GM19467 (cell line): ENCODE measurements around the gene GPR160.
"Not testable (repeated sequence)": the region's sequence is repeated elsewhere in the genome, so short reads cannot be mapped to it uniquely, and the experiment has no call there.

Source experiments
- ATAC-seq: cut with Tn5 transposase; IDR thresholded peaks from one replicate; pipeline ENCODE4 v1.9.1; 2021; ENCODE audit warnings: mild to moderate bottlenecking, moderate library complexity; ENCODE audit not compliant: unreplicated experiment

Gene GPR160

DNA sequence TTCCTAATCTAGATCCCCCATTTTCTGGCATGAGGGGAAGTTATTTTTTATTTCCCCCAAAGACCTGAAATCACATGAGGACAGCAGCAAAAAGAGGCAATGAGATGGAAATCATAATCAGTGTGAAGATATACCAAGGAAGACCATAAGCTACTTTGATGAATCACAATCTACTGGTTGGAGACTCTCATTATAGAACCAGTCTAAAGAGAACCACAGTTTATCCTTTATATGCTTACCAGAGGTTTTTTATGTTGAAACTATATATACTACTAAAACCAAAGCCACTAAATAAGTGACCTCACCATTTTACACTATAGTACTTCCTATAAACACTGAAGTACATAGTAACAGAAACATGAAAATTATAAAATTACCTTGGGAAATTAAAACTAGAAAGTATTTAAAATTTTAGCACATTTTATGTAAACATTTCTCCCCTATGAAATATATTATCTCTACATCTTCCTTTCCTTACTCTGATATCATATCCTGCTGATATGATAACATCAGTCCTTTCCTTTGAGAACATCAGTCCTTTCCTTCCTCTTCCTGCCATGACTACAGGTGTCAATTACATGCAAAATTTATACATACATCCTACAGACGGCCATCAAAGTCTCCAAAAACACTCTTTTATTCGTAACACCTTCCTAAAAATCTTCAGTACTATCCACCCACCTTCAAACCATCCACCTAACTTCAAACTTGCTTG lies 71.9 kb downstream of the GPR160 start:
- no peak for ATAC-seq

DNA sequence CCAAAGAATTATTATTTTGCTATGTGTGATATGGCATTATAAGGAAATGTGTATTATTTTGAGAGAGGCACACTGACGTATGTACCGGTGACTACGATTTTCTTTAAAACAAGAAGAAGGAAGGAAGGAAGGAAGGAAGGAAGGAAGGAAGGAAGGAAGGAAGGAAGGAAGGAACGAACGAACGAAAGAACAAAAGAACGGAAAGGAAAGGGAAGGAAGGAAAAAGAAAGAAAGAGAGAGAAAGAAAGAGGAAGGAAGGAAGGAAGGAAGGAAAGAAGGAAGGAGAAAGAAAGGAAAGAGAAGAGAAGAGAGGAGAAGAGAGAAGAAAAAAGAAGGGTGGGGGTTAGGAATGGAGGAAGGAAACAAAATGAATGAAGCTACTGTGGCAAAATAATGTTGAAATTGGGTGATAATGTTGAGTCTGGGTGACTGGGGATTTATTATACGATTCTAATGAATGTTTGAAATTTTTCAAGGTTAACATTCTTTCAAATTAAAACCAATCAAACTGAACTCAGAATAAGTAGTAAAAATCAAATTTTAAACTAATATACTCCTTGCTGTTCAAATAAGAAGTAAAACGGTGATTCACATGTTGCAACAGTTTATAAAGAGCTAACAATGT lies 73.5 kb downstream of the GPR160 start:
- no peak for ATAC-seq

DNA sequence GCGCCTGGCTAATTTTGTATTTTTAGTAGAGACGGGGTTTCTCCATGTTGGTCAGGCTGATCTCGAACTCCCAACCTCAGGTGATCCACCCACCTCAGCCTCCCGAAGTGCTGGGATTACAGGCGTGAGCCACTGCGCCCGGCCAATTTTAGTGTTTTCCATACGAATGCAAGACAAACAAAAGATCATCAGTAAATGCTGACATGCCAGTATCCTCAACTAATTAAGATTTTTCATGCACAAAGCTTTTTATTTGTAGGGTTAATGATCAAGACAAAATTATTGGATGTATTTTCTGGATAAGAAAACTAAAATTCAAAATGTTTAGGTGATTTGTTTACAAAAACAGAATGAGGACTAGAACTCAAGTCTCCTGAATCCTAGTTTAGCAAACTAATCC lies 76.4 kb downstream of the GPR160 start:
- not testable (repeated sequence) for ATAC-seq

DNA sequence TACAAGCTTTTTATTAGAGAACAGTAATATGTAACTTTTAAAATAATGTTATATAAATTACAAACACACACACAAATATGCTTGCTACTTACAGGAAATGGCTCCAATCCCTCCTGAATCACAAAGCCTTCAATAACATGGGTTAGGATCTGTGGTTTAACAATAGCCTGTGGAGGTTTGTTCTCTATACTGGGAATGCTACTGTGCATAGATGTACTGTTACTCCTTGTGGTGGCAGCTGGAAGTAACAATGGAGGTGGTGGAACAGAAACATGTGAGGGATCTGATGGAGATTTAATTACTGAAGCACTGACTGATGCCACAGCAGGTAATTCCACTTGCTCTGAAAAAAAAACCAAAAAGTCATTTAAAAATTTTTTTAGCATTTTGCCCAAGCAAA lies 79.3 kb downstream of the GPR160 start:
- no peak for ATAC-seq

DNA sequence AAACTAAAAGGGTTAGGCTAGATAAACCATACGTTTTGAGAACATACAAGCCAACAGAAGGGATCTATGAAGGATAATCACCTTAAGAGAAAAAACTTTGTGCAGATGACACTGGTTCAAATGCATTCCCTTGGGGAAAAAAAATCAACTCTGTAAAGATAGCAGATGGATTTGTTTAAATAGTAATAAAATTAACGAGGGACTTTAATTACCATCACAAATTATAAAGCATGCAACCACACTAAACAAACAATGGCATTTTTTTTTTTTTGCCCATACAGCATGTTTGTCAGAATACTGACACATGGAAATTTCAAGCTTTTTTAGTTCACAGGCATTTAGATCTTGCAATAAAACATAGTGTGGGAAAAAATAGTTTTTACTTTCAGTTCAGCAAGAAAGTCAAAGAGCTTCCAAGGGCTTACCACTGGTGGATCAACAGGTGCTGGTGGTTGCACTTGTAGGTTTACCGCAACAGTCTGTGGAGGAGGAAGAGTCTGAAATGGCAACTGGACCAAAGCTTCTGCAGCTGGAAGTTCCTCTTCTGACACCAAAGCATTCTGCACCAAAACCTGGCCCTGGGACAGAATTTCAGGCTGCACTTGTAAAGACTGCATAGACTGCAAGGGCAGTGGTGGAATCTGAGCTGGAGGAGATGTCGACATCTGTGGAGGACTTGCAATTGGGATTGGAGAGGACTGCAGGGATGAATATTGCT lies 90.6 kb downstream of the GPR160 start:
- ATAC-seq: peak; percentile 91

- ATAC-seq: peak; percentile 29
These were observed 91.2 kb downstream of the GPR160 start for GRCh38 chr3:170128977-170129431.

DNA sequence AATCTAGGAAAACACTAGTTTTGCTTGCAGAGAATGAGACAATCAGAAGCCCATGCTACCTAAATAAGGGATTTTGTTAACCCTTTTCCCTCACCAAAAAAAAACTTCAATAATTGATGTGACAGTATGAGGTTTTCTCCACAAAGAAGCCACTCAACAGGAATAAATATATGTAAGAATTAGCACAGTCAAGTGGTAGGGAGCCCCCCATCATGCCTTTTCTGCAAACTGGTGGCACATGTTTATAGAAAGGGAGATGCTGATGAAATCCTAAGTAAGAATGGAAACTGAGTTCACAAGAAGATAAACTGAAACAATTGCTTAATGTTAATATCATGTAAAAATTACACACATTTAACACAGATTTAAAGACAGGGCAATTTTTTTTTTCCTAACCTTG lies 92.7 kb downstream of the GPR160 start:
- ATAC-seq: no peak

GRCh38 chr3:170132335-170132734 lies 94.5 kb downstream of the GPR160 start:
- no peak for ATAC-seq
